Cardiac muscle cell (in vitro differentiated cells and primary cell): Measurements from ENCODE around the gene MUC4. TPM values are rescaled to one million over a fixed set of nuclear protein-coding genes. Genes with fewer than 3 reads are reported as not detected.

Experiments used
- DNase-seq, 2 donors: peaks; one replicate each; pipeline versions ENCODE4 v3.0.0 to v3.0.0-alpha.2; 2010 to 2017; ENCODE audit warnings: low read depth in 1 of 2, low spot score in 1 of 2
- H3K27ac ChIP-seq: fragments of 200-600 bp; sonication (generic); 2 replicates; pipeline ENCODE4 v1.5.1; 2016
- H3K27me3 ChIP-seq: fragments of 200-600 bp; sonication (generic); 2 replicates; pipeline ENCODE4 v1.6.0; 2016; ENCODE audit warnings: control low read depth
- H3K36me3 ChIP-seq: fragments of 200-600 bp; sonication (generic); 2 replicates; pipeline ENCODE4 v1.5.1; 2016; ENCODE audit warnings: control low read depth
- H3K4me1 ChIP-seq: fragments of 200-600 bp; sonication (generic); 2 replicates; pipeline ENCODE4 v1.8.1; 2017; ENCODE audit warnings: low read depth, mild to moderate bottlenecking, mixed run types
- H3K4me3 ChIP-seq: fragments of 200-600 bp; sonication (generic); 2 replicates; pipeline ENCODE4 v1.5.1; 2016; ENCODE audit warnings: mild to moderate bottlenecking
- H3K9me3 ChIP-seq: fragments of 200-600 bp; sonication (generic); 2 replicates; pipeline ENCODE4 v1.5.1; 2017; ENCODE audit warnings: low read depth, mild to moderate bottlenecking, control low read depth
- CTCF ChIP-seq: IDR thresholded peaks from 2 replicates; pipeline ENCODE4 v1.5.1; 2012; ENCODE audit warnings: low read depth, mild to moderate bottlenecking, low read length
- polyA plus RNA-seq: library from polyadenylated mRNA; unstranded; fragments of >200 nt; fragmentation: Nextera tagmentation; extraction: Ambion mirVana; gene quantifications from 2 replicates; pipeline ENCODE4 v1.2.1, GENCODE V29; 2016
- total RNA-seq: library from RNA; depleted of rRNA; stranded (reverse); fragments of >200 nt; gene quantifications from 2 replicates; pipeline ENCODE4 v1.2.3, GENCODE V29; 2016

MUC4 gene
- total and polyA plus RNA-seq, 2 experiments from 2014 or later = 0.16 TPM; not detected in 1

DNA sequence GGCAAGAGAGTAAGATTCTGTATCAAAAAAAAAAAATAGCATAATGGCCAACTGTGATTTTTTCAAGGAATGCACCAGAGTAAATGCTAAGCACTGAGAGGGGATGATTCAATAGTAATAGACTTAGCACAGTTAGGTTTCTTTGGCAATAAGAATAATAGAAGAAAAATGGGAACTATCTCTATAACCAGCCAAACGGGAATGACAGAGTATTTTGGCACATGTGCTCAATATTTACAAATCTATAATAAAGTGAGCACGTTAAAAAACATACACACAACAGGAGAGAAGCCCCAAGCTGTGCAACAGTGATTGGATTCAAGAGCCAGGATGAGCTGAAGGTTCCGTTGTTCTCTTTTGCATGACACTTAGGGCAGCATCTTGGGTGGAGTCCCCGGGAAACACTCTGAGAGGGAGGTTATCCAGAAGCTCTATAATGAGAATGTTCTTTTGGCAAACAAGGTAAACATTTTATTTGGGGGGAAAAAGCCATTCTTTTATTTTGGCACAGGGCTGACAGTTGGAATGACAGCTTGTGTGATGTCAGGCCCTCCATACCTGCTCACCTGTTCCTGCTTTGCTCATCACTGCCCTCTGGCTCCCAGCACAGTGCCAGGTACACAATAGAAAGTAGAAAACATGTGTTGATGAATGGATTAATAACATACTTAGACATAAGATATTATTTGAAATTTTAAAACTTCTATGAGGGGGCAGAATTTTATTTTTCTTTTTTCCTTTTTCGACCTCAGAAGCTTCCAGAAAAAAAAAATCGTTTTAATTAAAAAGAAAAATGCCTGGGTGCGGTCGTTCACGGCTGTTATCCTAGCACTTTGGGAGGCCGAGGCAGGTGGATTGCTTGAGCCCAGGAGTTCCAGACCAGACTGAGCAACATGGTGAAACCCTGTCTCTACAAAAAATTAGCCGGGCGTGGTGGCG lies 44.0 kb upstream of the MUC4 start:
- H3K4me1 ChIP-seq = no peaks in the 10 kb centered on the region
- no peak for DNase-seq
- TF ChIP-seq CTCF = no peak

DNA sequence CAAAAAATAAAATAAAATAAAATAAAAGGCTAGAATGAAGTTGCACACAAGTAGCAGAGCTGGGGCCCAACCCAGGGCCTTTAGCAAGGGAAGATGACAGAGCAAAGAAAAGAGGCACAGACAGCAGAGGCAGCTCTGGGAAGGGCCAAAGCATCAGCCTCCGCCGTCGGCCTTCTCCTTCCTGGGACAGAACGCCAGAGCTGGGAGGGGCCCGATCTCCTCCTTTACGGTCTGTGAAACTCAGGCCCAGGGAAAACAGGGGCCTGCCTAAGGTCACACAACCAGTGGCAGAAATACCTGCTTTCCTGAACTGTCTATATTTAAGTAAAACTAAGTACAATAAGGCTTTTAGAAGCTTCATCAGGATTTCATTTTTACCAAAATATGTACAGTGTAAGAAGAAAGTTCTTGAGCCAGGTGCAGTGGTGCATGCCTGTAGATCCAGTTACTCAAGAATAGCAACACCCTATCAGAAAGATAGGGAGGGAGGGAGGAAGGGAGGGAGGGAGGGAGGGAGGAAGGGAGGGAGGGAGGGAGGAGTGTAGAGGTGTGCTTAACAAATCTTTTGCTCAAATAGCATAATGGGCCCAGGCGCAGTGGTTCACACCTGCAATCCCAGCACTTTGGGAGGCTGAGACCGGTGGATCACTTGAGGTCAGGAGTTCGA lies 43.0 kb upstream of the MUC4 start:
- no peaks in the 10 kb centered on the region for H3K36me3 ChIP-seq
- no peak overlapping the region for H3K27ac ChIP-seq
- H3K27me3 ChIP-seq = no peaks in the 10 kb centered on the region
- TF ChIP-seq CTCF = no peak
- DNase-seq = no peak
- no peak overlapping the region for H3K4me3 ChIP-seq
- no peaks in the 10 kb centered on the region for H3K9me3 ChIP-seq
- H3K4me1 ChIP-seq = no peaks in the 10 kb centered on the region

More for the DNA sequence above, 44.0 kb upstream of the MUC4 start:
- Histone ChIP-seq H3K27me3 (no peaks in the 10 kb centered on the region), H3K4me3 (no peak overlapping the region), H3K9me3 (no peaks in the 10 kb centered on the region), H3K36me3 (no peaks in the 10 kb centered on the region), H3K27ac (no peak overlapping the region)

- Histone ChIP-seq H3K4me1 (no peaks in the 10 kb centered on the region), H3K27me3 (no peaks in the 10 kb centered on the region), H3K9me3 (no peaks in the 10 kb centered on the region), H3K4me3 (no peak overlapping the region), H3K36me3 (no peaks in the 10 kb centered on the region), H3K27ac (no peak overlapping the region)
- TF ChIP-seq CTCF = no peak
- no peak for DNase-seq
Measured at GRCh38 chr3:195853996-195854395, 42.3 kb upstream of the MUC4 start.

DNA sequence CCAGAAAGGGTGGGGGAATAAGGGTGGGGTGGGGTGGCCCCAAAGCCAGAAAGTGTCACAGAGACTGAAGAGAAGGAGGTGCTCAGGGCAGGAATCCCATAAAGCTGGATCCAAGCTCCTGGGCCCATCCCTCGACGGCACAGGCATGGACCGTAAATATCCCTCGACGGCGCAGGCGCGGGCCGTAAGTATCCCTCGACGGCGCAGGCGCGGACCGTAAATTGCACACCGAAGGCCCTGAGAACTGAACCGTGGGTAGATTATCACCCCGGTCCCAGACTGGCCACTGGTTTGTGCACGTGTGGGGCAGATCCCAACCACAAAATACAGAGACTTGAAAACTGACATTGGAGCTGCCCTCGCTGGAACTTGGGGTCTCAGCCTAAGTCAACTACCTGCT lies 41.3 kb upstream of the MUC4 start:
- Histone ChIP-seq H3K36me3 (no peaks in the 10 kb centered on the region), H3K4me3 (no peak overlapping the region), H3K27ac (no peak overlapping the region), H3K4me1 (no peaks in the 10 kb centered on the region), H3K27me3 (no peaks in the 10 kb centered on the region), H3K9me3 (no peaks in the 10 kb centered on the region)
- no peak for TF ChIP-seq CTCF
- no peak for DNase-seq

DNA sequence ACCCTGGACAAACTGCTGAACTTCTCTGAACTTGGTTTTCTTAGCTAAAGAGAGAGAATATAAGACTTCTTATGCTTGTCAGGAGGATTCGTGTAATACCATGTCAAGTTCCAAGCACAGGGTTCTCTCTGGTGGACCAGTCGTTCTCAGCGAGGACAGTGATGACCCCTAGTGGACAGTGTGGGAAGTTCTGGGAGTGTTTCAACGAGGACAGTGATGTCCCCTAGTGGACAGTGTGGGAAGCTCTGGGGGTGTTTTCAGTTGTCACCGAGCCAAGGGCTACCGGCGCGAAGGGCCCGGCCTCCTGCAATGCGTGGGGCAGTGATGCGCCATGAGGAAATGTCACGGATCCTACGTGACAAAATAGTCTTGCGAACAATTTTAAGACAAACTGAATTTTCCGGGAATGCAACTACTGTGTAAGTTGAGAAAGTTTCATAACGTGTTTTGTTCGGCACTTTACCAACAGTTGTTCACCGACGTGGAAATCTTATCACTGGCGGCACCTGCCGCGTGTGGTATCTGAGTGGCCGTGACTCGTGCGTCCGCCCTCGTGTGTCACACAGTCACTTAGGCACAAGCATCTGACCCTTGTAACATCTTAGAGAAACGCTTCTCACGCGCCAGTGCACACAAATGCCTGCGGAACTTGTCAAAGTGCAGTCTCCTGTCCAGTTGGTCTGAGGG lies 39.3 kb upstream of the MUC4 start:
- no peaks in the 10 kb centered on the region for H3K27me3 ChIP-seq
- peak; percentile 100 for TF ChIP-seq CTCF

More for the DNA sequence above, 39.3 kb upstream of the MUC4 start:
- H3K36me3 ChIP-seq = no peaks in the 10 kb centered on the region
- no peak overlapping the region for H3K27ac ChIP-seq
- no peak overlapping the region for H3K4me3 ChIP-seq
- no peaks in the 10 kb centered on the region for H3K9me3 ChIP-seq
- DNase-seq = peak; percentile 93 to 95
- no peaks in the 10 kb centered on the region for H3K4me1 ChIP-seq
